Activated CD8-positive, alpha-beta memory T cell treated with anti-CD3 and anti-CD28 coated beads, Interleukin-2, amount 10 ng/mL, durations not matched to agents 7 days and 5 days (primary cell): ENCODE measurements around the gene NIPAL3. TPM values are rescaled to one million over a fixed set of nuclear protein-coding genes. Genes with fewer than 3 reads are reported as not detected.
"Not testable (repeated sequence)": the region's sequence is repeated elsewhere in the genome, so short reads cannot be mapped to it uniquely, and the experiment has no call there.

Source experiments
- ATAC-seq: fragments of 150-1000 bp; cut with Tn5 transposase; one replicate; pipeline ENCODE4 v1.10.0; 2021; ENCODE audit warnings: moderate library complexity
- CTCF ChIA-PET: fragments of 350-600 bp; sonication (Branson Sonifier 250); formaldehyde crosslinking; loops from one replicate; lab custom pipeline; 2021; ENCODE audit warnings: antibody characterized with exemption; lab: Charles Lee
- DNase-seq: peaks from one replicate; pipeline ENCODE4 v3.0.0-alpha.2; 2020
- H3K27ac Mint-ChIP-seq: one replicate; pipeline ENCODE4 v1.8.0; 2021; ENCODE audit warnings: mild to moderate bottlenecking, mixed read lengths
- H3K27me3 Mint-ChIP-seq: one replicate; pipeline ENCODE4 v1.8.0; 2021; ENCODE audit warnings: mixed read lengths
- H3K36me3 Mint-ChIP-seq: one replicate; pipeline ENCODE4 v1.8.0; 2021; ENCODE audit warnings: mild to moderate bottlenecking, mixed read lengths
- H3K4me1 Mint-ChIP-seq: one replicate; pipeline ENCODE4 v1.8.0; 2021; ENCODE audit warnings: mixed read lengths
- H3K4me3 Mint-ChIP-seq: one replicate; pipeline ENCODE4 v1.8.0; 2021; ENCODE audit warnings: mild to moderate bottlenecking, moderate library complexity, mixed read lengths
- H3K9me3 Mint-ChIP-seq: one replicate; pipeline ENCODE4 v1.8.0; 2022; ENCODE audit warnings: low read depth, mixed read lengths
- total RNA-seq, 2 experiments: library from RNA; stranded (reverse); gene quantifications; one replicate each; pipeline ENCODE4 v1.2.3, GENCODE V29; 2021

NIPAL3 gene
- total RNA-seq, 2 experiments from 2014 or later, result 35.4 to 44.2 TPM

DNA sequence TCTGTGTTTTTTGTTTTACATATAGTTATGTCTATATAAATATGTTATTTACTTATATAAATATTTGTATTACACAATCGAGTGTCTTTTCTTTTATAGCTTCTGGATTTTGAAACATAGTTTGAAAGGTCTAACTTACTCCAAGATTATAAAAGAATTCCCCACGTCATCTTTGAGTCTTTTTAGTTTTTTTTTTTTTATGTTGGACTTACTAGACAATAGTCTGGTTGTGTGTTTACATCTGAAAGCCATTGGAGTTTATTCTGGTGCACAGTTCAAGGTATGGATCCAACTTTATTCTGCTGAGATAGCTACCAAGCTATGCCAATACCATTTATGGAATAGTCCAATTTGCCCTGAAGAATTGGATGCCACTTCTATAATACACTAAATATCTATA lies 61.0 kb downstream of the NIPAL3 start:
- no peak overlapping the region for H3K4me3 Mint-ChIP-seq
- H3K36me3 Mint-ChIP-seq, result no peaks in the 10 kb centered on the region
- H3K27me3 Mint-ChIP-seq, result no peaks in the 10 kb centered on the region
- CTCF ChIA-PET, result interaction anchor here (1.4 to 3.9 kb wide), 4 partner anchors 26 to 65 kb away, joined by 4 to 9 read pairs (median 4); partner anchors contain the start of genes NIPAL3 and RCAN3
- no peaks in the 10 kb centered on the region for H3K9me3 Mint-ChIP-seq
- H3K27ac Mint-ChIP-seq, result no peak overlapping the region
- ATAC-seq (no peak), DNase-seq (no peak)
- peaks cover 13% of the 10 kb centered on the region for H3K4me1 Mint-ChIP-seq

DNA sequence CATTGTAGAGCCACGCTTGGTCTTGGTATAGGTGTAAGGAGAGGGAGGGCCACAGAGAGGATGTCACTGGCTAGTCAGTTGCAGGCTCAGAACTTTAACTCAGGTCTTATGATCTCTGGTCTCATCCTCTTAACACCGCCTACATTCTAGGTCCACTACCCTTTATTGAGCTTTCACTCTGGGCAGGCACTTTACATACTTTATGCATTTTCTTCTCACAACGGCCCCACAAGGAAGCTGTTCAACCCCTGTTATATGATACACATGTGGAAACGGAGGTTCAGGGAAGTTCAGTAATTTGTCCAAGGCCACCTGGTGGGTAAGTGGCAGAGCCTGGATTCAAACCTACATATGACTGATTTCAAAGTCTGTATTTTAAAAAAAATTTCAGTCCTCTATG lies 61.7 kb downstream of the NIPAL3 start:
- H3K4me1 Mint-ChIP-seq, result peaks cover 20% of the 10 kb centered on the region
- no peaks in the 10 kb centered on the region for H3K9me3 Mint-ChIP-seq
- no peaks in the 10 kb centered on the region for H3K27me3 Mint-ChIP-seq
- ATAC-seq, result no peak
- H3K27ac Mint-ChIP-seq, result no peak overlapping the region
- CTCF ChIA-PET, result interaction anchor here (1.4 to 3.9 kb wide), 4 partner anchors 25 to 64 kb away, joined by 4 to 9 read pairs (median 4); partner anchors contain the start of genes NIPAL3 and RCAN3
- H3K36me3 Mint-ChIP-seq, result peaks cover 1% of the 10 kb centered on the region
- H3K4me3 Mint-ChIP-seq, result no peak overlapping the region
- DNase-seq, result no peak

DNA sequence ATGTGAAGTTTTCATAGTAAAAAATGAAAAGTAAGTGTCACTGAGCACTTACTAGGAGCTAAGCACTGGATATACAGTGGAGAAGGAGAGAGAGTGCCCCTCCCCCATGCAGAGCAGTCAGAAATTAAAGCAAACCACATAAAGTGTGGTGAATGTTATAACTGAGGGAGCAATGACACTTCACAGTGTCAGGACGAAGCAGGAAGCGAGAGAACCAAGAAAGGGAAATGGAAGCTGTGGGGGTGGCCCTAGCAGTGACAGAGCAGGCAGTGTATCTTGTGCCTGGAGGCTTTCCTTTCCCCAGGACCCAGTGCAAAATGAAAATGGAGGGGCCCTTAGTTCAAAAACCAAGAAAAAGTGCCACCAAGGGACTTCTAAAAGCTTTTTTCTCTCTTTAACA lies 65.5 kb downstream of the NIPAL3 start:
- Mint-ChIP-seq H3K4me3 (peak overlapping the region; percentile 66), H3K27ac (peak overlapping the region; percentile 96), H3K36me3 (peaks cover 1% of the 10 kb centered on the region), H3K27me3 (no peaks in the 10 kb centered on the region), H3K4me1 (peaks cover 43% of the 10 kb centered on the region), H3K9me3 (no peaks in the 10 kb centered on the region)
- ATAC-seq (peak; percentile 67), DNase-seq (peak; percentile 70)
- CTCF ChIA-PET, result interaction anchor here (1.2 to 7.7 kb wide), 11 partner anchors 10 to 331 kb away, joined by 3 to 49 read pairs (median 5); partner anchors contain the start of genes NIPAL3, RCAN3 and STPG1

DNA sequence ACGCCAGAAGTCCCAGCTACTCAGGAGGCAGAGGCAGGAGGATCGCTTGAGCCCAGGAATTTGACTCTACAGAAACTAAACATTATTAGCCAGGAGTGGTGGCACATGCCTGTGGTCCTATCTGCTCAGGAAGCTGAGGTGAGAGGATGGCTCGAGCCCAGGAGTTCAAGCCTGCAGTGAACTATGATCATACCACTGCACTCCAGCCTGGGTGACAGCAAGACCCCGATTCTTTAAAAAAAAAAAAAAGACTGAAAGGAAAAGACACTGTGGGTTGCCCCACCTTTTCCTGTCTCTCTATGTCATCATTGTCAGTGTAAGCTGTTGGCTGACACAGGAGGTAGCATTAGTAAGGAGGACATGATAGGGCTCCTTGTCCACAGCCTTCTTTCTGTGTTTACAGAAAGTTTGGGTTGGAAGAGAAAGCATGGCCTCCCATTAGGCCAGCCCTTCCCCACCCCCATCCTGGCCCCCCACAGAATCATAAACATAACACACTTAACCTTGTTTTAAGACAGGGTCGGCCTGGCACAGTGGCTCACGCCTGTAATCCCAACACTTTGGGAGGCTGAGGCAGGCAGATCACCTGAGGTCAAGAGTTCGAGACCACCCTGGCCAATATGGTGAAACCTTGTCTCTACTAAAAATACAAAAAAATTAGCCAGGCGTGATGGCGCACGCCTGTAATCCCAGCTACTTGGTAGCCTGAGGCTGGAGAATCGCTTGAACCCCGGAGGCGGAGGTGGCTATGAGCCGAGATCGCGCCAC lies 66.4 kb downstream of the NIPAL3 start:
- H3K4me3 Mint-ChIP-seq, result peak overlapping the region; percentile 66
- H3K9me3 Mint-ChIP-seq, result no peaks in the 10 kb centered on the region
- peak overlapping the region; percentile 96 for H3K27ac Mint-ChIP-seq
- peaks cover 1% of the 10 kb centered on the region for H3K36me3 Mint-ChIP-seq
- CTCF ChIA-PET, result interaction anchor here (1.0 to 7.7 kb wide), 12 partner anchors 9 to 332 kb away, joined by 3 to 49 read pairs (median 5); partner anchors contain the start of genes NIPAL3, RCAN3 and STPG1
- no peaks in the 10 kb centered on the region for H3K27me3 Mint-ChIP-seq
- peaks cover 51% of the 10 kb centered on the region for H3K4me1 Mint-ChIP-seq
- DNase-seq, result peak; percentile 65
- peak; percentile 86 for ATAC-seq

DNA sequence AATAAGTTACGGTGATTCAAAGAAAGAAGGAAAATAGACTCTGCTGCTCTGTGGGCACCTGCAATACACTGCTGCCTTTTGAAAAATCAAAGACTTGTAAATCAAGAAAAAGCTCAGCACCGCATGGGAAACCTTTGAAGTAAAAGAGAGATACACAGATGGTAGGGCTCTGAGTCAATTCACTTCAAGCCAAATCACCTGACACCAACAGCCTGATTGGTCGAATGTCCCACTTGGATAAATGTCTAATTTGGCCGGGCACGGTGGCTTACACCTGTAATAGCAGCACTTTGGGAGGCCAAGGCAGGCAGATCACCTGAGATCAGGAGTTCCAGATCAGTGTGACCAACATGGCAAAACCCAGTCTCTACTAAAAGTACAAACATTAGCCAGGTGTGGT lies 67.8 kb downstream of the NIPAL3 start:
- no peak overlapping the region for H3K4me3 Mint-ChIP-seq
- H3K27ac Mint-ChIP-seq, result peak overlapping the region; percentile 62
- H3K27me3 Mint-ChIP-seq, result no peaks in the 10 kb centered on the region
- peaks cover 57% of the 10 kb centered on the region for H3K4me1 Mint-ChIP-seq
- DNase-seq (no peak), ATAC-seq (no peak)
- no peaks in the 10 kb centered on the region for H3K9me3 Mint-ChIP-seq
- peaks cover 1% of the 10 kb centered on the region for H3K36me3 Mint-ChIP-seq
- CTCF ChIA-PET, result interaction anchor here (1.0 to 7.7 kb wide), 3 partner anchors 15 to 104 kb away, joined by 3 to 49 read pairs (median 3); partner anchors contain the start of gene RCAN3

DNA sequence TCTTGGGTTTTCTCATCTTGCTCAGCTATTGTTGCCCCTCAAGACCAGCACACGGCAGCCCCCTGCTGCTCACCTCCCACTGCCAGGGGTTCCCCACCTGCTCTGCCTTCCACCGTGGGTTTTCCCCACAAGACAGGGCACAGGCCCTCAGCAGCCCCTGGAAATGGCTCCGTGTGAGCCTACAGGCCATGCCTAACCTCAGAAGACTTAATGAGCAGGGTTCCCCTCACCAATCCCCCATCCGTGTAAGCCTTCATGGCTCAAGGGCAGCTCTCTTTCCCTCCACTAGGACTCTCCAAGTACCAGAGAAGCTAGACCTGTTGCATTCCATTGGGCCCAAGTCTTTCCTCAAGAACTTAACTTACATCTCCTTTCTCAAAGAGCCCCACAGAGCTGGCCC lies 68.6 kb downstream of the NIPAL3 start:
- Mint-ChIP-seq H3K4me3 (no peak overlapping the region), H3K36me3 (peaks cover 1% of the 10 kb centered on the region), H3K4me1 (peaks cover 57% of the 10 kb centered on the region), H3K9me3 (no peaks in the 10 kb centered on the region), H3K27me3 (no peaks in the 10 kb centered on the region), H3K27ac (peak overlapping the region; percentile 62)
- no peak for ATAC-seq
- CTCF ChIA-PET, result interaction anchor here (0.8 to 7.7 kb wide), 4 partner anchors 10 to 103 kb away, joined by 3 to 49 read pairs (median 4); partner anchors contain the start of gene RCAN3
- no peak for DNase-seq

DNA sequence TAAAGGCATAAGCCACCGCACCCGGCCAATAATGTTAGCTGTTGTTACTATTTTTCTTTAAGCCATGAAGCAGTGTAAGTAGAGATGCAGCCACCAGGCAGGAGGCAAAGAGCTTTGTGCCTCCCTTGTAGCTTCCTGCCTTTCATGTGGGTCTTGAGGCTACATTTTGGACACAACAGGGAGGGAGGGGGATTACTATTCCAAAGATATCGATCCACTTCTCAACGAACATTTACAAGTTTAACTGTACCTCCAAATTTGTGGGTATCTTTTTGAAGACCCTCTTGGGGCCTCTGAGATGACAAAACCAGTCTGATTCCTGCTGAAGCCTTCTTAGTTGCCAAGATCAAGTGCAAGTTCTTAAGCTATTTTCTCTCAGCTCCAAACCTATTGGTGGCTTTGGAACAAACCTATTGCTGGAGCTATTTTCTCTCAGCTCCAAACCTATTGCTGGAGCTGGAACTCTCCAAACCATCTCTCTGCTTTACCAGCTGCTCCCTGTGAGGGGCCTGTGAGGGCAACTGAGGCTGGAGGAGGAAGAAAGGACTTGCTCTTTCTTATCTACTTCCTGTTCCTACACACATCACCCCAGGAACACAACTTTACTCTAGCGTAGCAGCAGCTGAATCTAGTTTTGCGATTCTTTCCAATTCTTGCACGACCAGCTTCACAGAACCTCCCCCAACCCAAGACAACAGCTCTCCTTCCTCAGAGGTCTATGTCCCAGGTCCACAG lies 70.9 kb downstream of the NIPAL3 start:
- H3K9me3 Mint-ChIP-seq, result no peaks in the 10 kb centered on the region
- DNase-seq (no peak), ATAC-seq (no peak)
- H3K27ac Mint-ChIP-seq, result peak overlapping the region; percentile 84
- peak overlapping the region; percentile 3 for H3K4me3 Mint-ChIP-seq
- H3K27me3 Mint-ChIP-seq, result no peaks in the 10 kb centered on the region
- CTCF ChIA-PET, result interaction anchor here (0.8 to 7.7 kb wide), 8 partner anchors 10 to 156 kb away, joined by 3 to 49 read pairs (median 4); partner anchors contain the start of genes NIPAL3, RCAN3 and STPG1
- H3K36me3 Mint-ChIP-seq, result peaks cover 5% of the 10 kb centered on the region
- H3K4me1 Mint-ChIP-seq, result peaks cover 45% of the 10 kb centered on the region

DNA sequence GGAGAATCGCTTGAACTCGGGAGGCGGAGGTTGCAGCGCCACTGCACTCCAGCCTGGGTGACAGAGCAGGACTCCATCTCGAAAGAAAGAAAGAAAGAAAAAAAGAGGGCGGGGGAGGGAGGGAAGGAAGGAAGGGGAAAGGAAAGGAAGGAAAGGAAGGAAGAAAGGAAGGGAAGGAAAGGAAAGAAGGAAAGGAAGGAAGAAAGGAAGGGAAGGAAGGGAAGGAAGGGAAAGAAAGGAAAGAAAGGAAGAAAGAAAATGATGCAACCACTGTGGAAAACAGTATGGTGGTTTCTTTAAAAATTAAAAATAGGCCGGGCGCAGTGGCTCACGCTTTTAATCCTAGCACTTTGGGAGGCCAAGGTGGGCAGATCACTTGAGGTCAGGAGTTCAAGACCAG lies 71.9 kb downstream of the NIPAL3 start:
- H3K4me3 Mint-ChIP-seq, result no peak overlapping the region
- CTCF ChIA-PET, result interaction anchor here (1.8 to 7.7 kb wide), 2 partner anchors 14 to 73 kb away, joined by 15 to 49 read pairs; partner anchors contain the start of genes NIPAL3, RCAN3 and STPG1
- no peaks in the 10 kb centered on the region for H3K27me3 Mint-ChIP-seq
- H3K4me1 Mint-ChIP-seq, result peaks cover 36% of the 10 kb centered on the region
- peaks cover 4% of the 10 kb centered on the region for H3K36me3 Mint-ChIP-seq
- no peak for DNase-seq
- H3K9me3 Mint-ChIP-seq, result no peaks in the 10 kb centered on the region
- no peak overlapping the region for H3K27ac Mint-ChIP-seq
- ATAC-seq, result no peak

DNA sequence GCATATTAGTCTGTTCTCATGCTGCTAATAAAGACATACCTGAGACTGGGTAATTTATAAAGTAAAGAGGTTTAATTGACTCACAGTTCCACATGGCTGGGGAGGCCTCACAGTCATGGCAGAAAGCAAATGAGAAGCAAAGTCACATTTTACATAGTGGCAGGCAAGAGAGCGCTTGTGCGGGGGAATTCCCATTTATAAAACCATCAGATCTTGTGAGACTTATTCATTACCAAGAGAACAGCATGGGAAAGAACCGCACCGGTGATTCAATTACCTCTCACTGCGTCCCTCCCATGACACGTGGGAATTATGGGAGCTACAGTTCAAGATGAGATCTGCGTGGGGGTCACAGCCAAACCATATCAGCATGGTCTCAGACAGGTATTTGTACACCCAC lies 72.6 kb downstream of the NIPAL3 start:
- not testable (repeated sequence) for H3K9me3 Mint-ChIP-seq, H3K4me3 Mint-ChIP-seq, H3K27me3 Mint-ChIP-seq, DNase-seq, H3K27ac Mint-ChIP-seq, ATAC-seq, H3K36me3 Mint-ChIP-seq
- peaks cover 31% of the 10 kb centered on the region for H3K4me1 Mint-ChIP-seq
- CTCF ChIA-PET, result interaction anchor here (0.9 to 1.7 kb wide), 3 partner anchors 11 to 73 kb away, joined by 3 to 4 read pairs (median 3); partner anchors contain the start of genes NIPAL3 and RCAN3

DNA sequence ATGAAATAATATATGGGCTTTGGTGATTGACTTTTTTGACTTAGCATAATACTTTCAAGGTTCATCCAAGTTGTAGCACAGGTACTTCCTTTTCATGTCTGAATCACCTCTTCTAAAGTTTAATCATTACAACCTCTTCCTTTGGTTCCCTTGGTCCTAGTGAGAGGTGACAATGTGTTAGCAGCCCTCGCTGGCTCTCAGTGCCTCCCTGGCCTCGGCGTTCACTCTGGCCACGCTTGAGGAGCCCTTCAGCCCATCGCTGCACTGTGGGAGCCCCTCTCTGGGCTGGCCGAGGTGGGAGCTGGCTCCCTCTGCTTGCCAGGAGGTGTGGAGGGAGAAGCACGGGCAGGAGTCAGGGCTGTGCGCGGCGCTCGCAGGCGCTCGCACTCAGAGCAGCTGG lies 74.1 kb downstream of the NIPAL3 start:
- DNase-seq (no peak), ATAC-seq (no peak)
- Mint-ChIP-seq H3K36me3 (peaks cover 4% of the 10 kb centered on the region), H3K4me3 (no peak overlapping the region), H3K27ac (no peak overlapping the region), H3K27me3 (no peaks in the 10 kb centered on the region), H3K9me3 (no peaks in the 10 kb centered on the region), H3K4me1 (peaks cover 19% of the 10 kb centered on the region)
- CTCF ChIA-PET, result interaction anchor here (1.7 kb wide), 1 partner anchor 13 kb away, joined by 4 read pairs; the partner anchor contains the start of gene RCAN3

DNA sequence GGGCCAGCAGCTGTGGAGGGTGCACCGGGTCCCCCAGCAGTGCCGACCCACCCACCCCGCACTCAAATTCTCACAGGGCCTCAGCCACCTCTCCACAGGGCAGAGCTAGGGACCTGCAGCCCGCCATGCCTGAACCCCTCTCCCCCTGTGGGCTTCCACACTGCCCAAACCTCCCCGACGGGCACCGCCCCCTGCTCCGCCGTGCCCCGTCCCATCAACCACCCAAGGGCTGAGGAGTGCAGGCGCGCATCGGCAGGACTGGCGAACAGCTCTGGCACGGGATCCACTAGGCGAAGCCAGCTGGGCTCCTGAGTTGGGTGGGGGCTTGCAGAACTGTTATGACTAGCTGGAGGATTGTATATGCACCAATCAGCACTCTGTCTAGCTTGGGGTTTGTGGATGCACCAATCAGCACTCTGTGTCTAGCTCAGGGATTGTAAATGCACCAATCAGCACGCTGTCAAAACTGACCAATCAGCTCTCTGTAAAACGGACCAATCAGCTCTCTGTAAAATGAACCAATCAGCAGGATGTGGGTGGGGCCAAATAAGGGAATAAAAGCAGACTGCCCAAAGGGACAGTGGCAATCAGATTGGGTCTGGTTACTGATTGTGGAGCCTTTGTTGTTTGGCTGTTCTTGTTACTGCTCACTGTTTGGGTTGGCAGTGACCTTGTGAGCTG lies 74.6 kb downstream of the NIPAL3 start:
- Mint-ChIP-seq H3K4me3 (no peak overlapping the region), H3K9me3 (no peaks in the 10 kb centered on the region), H3K4me1 (peaks cover 19% of the 10 kb centered on the region), H3K27me3 (no peaks in the 10 kb centered on the region), H3K27ac (no peak overlapping the region), H3K36me3 (peaks cover 4% of the 10 kb centered on the region)
- ATAC-seq (no peak), DNase-seq (no peak)
- CTCF ChIA-PET, result interaction anchor here (1.9 to 3.0 kb wide), 2 partner anchors 9 to 45 kb away, joined by 8 read pairs; no protein-coding TSS in a partner anchor

DNA sequence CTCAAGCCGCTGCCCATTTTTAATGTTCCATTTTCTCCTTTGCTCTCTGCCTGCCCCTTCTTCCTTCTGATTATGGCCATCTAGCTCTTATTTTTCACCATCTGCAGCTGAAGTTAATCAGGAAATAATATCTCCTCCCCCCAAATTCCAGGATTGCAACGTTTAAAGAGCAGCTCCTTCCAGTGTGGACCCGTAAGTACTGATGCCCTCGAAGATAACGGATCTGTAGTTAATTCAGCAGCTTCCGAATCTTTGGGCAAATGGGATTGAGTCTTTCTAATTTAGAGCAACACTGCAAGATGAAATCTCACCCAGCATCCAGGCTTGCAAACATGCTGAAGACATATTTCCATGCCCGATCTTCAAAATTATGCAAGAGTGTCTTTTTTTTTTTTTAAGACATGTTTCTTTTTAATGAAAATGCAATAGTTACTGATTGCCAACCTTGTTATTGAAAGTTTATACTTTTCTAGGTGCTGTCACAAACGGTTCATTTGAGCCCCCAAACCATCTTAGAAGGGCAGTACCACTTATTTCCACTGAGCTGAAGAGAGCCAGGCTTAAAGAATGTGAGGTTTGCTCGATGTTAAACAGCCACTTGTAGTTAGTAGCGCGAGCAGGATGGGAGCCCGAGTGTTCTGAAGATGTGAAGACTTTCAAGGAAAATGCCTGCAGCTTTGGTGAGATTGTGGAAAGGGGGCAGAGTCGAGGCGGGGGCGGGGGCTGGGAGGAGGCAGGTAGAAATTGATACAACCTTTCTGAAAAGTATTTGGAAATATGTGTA lies 76.2 kb downstream of the NIPAL3 start:
- H3K9me3 Mint-ChIP-seq, result no peaks in the 10 kb centered on the region
- peaks cover 8% of the 10 kb centered on the region for H3K4me1 Mint-ChIP-seq
- H3K27me3 Mint-ChIP-seq, result no peaks in the 10 kb centered on the region
- CTCF ChIA-PET, result interaction anchor here (0.8 to 3.0 kb wide), 4 partner anchors 10 to 76 kb away, joined by 4 to 8 read pairs (median 6); partner anchors contain the start of genes NIPAL3 and RCAN3
- H3K27ac Mint-ChIP-seq, result no peak overlapping the region
- peaks cover 4% of the 10 kb centered on the region for H3K36me3 Mint-ChIP-seq
- no peak for ATAC-seq
- DNase-seq, result no peak
- no peak overlapping the region for H3K4me3 Mint-ChIP-seq
